A549 (cell line): ENCODE measurements around the gene NAA16. TPM values are rescaled to one million over a fixed set of nuclear protein-coding genes. Genes with fewer than 3 reads are reported as not detected.

Experiments
- ATAC-seq, 2 experiments: fragments of 200-7000 bp in 1 of 2; fragments of >200 bp in 1 of 2; cut with Nextera tagmentation in 1 of 2; cut with Tn5 transposase in 1 of 2; 3 replicates each; pipeline versions ENCODE4 v1.8.0 to v1.9.1; 2018 to 2020; ENCODE audit warnings: mild to moderate bottlenecking in 1 of 2, moderate library complexity in 1 of 2
- CTCF ChIA-PET: fragments of 300-600 bp; sonication (Branson Sonifier 250); formaldehyde crosslinking; extraction: SDS; loops from one replicate; lab custom pipeline; 2021; ENCODE audit warnings: antibody characterized with exemption, inconsistent platforms; lab: Yijun Ruan, JAX
- POLR2A ChIA-PET: fragments of 350-600 bp; formaldehyde crosslinking; extraction: SDS; loops from one replicate; lab custom pipeline; 2021; ENCODE audit warnings: antibody characterized with exemption, inconsistent platforms; lab: Yijun Ruan, JAX
- DNase-seq, 2 experiments: peaks; one replicate each; pipeline versions ENCODE4 v3.0.0 to v3.0.0-alpha.2; 2011 to 2016; ENCODE audit warnings: low read depth in 1 of 2, low spot score in 1 of 2
- FAIRE-seq: peaks from 2 replicates; lab custom pipeline; 2011; peaks lifted over from hg19 to GRCh38; lab: Jason Lieb, UNC
- H3K27ac ChIP-seq, 2 experiments: fragments of >200 bp; sonication (Bioruptor Twin); formaldehyde crosslinking; 3 replicates each; pipeline ENCODE4 v1.5.1; 2016 to 2017
- H3K4me1 ChIP-seq: fragments of >200 bp; sonication (Bioruptor Twin); formaldehyde crosslinking; 3 replicates; pipeline ENCODE4 v1.6.1; 2016
- H3K4me2 ChIP-seq: fragments of >200 bp; sonication (Bioruptor Twin); formaldehyde crosslinking; 3 replicates; pipeline ENCODE4 v1.6.1; 2016
- H3K4me3 ChIP-seq: fragments of >200 bp; sonication (Bioruptor Twin); formaldehyde crosslinking; 3 replicates; pipeline ENCODE4 v1.5.1; 2016
- H3K9me3 ChIP-seq: fragments of >200 bp; sonication (Bioruptor Twin); formaldehyde crosslinking; 3 replicates; pipeline ENCODE4 v1.6.1; 2016
- E2F6 ChIP-seq: IDR thresholded peaks from 2 replicates; pipeline ENCODE4 v1.6.1; 2012; ENCODE audit warnings: low read depth, borderline replicate concordance
- EHF ChIP-seq: fragments of 250-450 bp; sonication (Bioruptor Pico); IDR thresholded peaks from 2 replicates; pipeline ENCODE4 v1.5.0; 2020; ENCODE audit warnings: mild to moderate bottlenecking
- EP300 ChIP-seq, 2 experiments: fragments of >200 bp; sonication (Bioruptor Twin); formaldehyde crosslinking; IDR thresholded peaks; 2 replicates in 1 of 2; 3 replicates in 1 of 2; pipeline ENCODE4 v1.6.1; 2016 to 2017
- FOXS1 ChIP-seq: fragments of 250-450 bp; sonication (Bioruptor Pico); IDR thresholded peaks from 2 replicates; pipeline ENCODE4 v1.5.0; 2020; ENCODE audit warnings: mild to moderate bottlenecking, moderate library complexity
- HOXB5 ChIP-seq: fragments of 250-450 bp; sonication (Bioruptor Pico); IDR thresholded peaks from 2 replicates; pipeline ENCODE4 v1.5.0; 2020; ENCODE audit warnings: mild to moderate bottlenecking, moderate library complexity
- JUNB ChIP-seq: fragments of >200 bp; sonication (Bioruptor Twin); formaldehyde crosslinking; IDR thresholded peaks from 2 replicates; pipeline ENCODE4 v1.6.1; 2016
- KDM1A ChIP-seq: fragments of 200-600 bp; sonication (generic); IDR thresholded peaks from 2 replicates; pipeline ENCODE4 v1.6.1; 2016; ENCODE audit warnings: low read depth, mild to moderate bottlenecking
- KDM5A ChIP-seq: fragments of 200-600 bp; sonication (generic); IDR thresholded peaks from 2 replicates; pipeline ENCODE4 v1.6.1; 2016; ENCODE audit warnings: antibody characterized with exemption, mild to moderate bottlenecking
- MAZ ChIP-seq: fragments of 150-350 bp; IDR thresholded peaks from 2 replicates; pipeline ENCODE4 v1.6.1; 2014; ENCODE audit warnings: antibody characterized with exemption, low read depth, low read length, borderline replicate concordance
- MYC ChIP-seq: IDR thresholded peaks from 2 replicates; pipeline ENCODE4 v1.6.1; 2012; ENCODE audit warnings: mild to moderate bottlenecking, inconsistent platforms, low read length, improper control_type of control experiment, borderline replicate concordance
- POLR2AphosphoS2 ChIP-seq: conservative IDR thresholded peaks from 2 replicates; pipeline ENCODE4 v1.6.1; 2012; ENCODE audit warnings: low read length, improper control_type of control experiment, inconsistent platforms
- RAD21 ChIP-seq, 2 experiments: fragments of >200 bp in 1 of 2; sonication (Bioruptor Twin) in 1 of 2; formaldehyde crosslinking in 1 of 2; IDR thresholded peaks in 1 of 2; conservative IDR thresholded peaks in 1 of 2; 2 replicates in 1 of 2; 3 replicates in 1 of 2; pipeline ENCODE4 v1.6.1; 2012 to 2018; ENCODE audit warnings: inconsistent platforms in 1 of 2
- RARB ChIP-seq: fragments of 250-450 bp; sonication (Bioruptor Pico); IDR thresholded peaks from 2 replicates; pipeline ENCODE4 v1.8.0; 2021; ENCODE audit warnings: mild to moderate bottlenecking, moderate library complexity
- REST ChIP-seq: fragments of 200-600 bp; sonication (generic); IDR thresholded peaks from 2 replicates; pipeline ENCODE4 v1.6.1; 2016; ENCODE audit warnings: antibody characterized with exemption, mild to moderate bottlenecking, moderate library complexity
- RFX5 ChIP-seq: fragments of 450-650 bp; IDR thresholded peaks from 2 replicates; pipeline ENCODE4 v1.7.1; 2014; ENCODE audit warnings: antibody characterized with exemption, mild to moderate bottlenecking, moderate library complexity
- RNF2 ChIP-seq: fragments of 200-600 bp; sonication (generic); IDR thresholded peaks from 2 replicates; pipeline ENCODE4 v1.6.1; 2016; ENCODE audit warnings: low read depth, mild to moderate bottlenecking, antibody characterized with exemption, moderate library complexity, borderline replicate concordance
- SMC3 ChIP-seq: fragments of >200 bp; sonication (Bioruptor Twin); formaldehyde crosslinking; IDR thresholded peaks from 3 replicates; pipeline ENCODE4 v1.6.1; 2018; ENCODE audit warnings: inconsistent platforms
- SREBF2 ChIP-seq: fragments of 450-650 bp; IDR thresholded peaks from 2 replicates; pipeline ENCODE4 v1.6.1; 2014; ENCODE audit warnings: mild to moderate bottlenecking, moderate library complexity
- USF2 ChIP-seq: fragments of 450-650 bp; IDR thresholded peaks from 2 replicates; pipeline ENCODE4 v1.6.1; 2014; ENCODE audit warnings: antibody characterized with exemption
- ZC3H11A ChIP-seq: fragments of 450-650 bp; IDR thresholded peaks from 2 replicates; pipeline ENCODE4 v1.6.1; 2014; ENCODE audit warnings: antibody characterized with exemption, mild to moderate bottlenecking
- ZFP36 ChIP-seq: fragments of 450-650 bp; IDR thresholded peaks from 2 replicates; pipeline ENCODE4 v1.6.1; 2014; ENCODE audit warnings: borderline replicate concordance; ENCODE audit not compliant: partially characterized antibody
- ZNF302 ChIP-seq: fragments of 250-450 bp; sonication (Bioruptor Pico); IDR thresholded peaks from 2 replicates; pipeline ENCODE4 v1.9.0; 2021; ENCODE audit warnings: inconsistent platforms, mild to moderate bottlenecking, moderate library complexity
- ZSCAN20 ChIP-seq: fragments of 250-450 bp; sonication (Bioruptor Pico); IDR thresholded peaks from 2 replicates; pipeline ENCODE4 v1.8.0; 2022; ENCODE audit warnings: mild to moderate bottlenecking, moderate library complexity
- WGBS: methylation state at CpG from one replicate; pipeline ENCODE4 v1.1.6; 2017; ENCODE audit errors: missing lambda C conversion rate; 5-methylcytosine and 5-hydroxymethylcytosine counted together
- polyA plus RNA-seq, 4 experiments: library from polyadenylated mRNA; depleted of rRNA in 3 of 4; stranded (reverse); fragments of >200 nt; fragmentation: RNase III in 1 of 4; extraction: RNeasy Plus Mini Kit Qiagen cat#74134 plus additional on column Dnase treatment in 1 of 4; gene quantifications; 2 replicates in 3 of 4; 3 replicates in 1 of 4; pipeline ENCODE4 v1.2.3, GENCODE V29; 2011 to 2017
- TF ChIP-seq, protein P1 (sequence below): fragments of 250-450 bp; sonication (Bioruptor Pico); IDR thresholded peaks from 2 replicates; pipeline ENCODE4 v1.5.0; 2021; ENCODE audit warnings: mild to moderate bottlenecking, moderate library complexity, borderline replicate concordance

NAA16 gene
- polyA plus RNA-seq, 2 of the 4 experiments (the other 2 are of a cell fraction): 10.5 to 18.8 TPM

- Histone ChIP-seq H3K4me3 (no peak overlapping the region), H3K9me3 (no peaks in the 10 kb centered on the region), H3K27ac (no peak overlapping the region), H3K4me1 (no peaks in the 10 kb centered on the region), H3K4me2 (no peak overlapping the region)
- no peak for ATAC-seq
- ChIA-PET POLR2A (no interaction called here), CTCF (no interaction called here)
- no peak for TF ChIP-seq RNF2
- TF ChIP-seq USF2: no peak
- no peak for TF ChIP-seq MAZ
- TF ChIP-seq ZNF302 (CRISPR knock-in tag): no peak
- no peak for TF ChIP-seq E2F6
- TF ChIP-seq POLR2AphosphoS2: no peak
- no peak for TF ChIP-seq RFX5
- TF ChIP-seq, protein P1, sequence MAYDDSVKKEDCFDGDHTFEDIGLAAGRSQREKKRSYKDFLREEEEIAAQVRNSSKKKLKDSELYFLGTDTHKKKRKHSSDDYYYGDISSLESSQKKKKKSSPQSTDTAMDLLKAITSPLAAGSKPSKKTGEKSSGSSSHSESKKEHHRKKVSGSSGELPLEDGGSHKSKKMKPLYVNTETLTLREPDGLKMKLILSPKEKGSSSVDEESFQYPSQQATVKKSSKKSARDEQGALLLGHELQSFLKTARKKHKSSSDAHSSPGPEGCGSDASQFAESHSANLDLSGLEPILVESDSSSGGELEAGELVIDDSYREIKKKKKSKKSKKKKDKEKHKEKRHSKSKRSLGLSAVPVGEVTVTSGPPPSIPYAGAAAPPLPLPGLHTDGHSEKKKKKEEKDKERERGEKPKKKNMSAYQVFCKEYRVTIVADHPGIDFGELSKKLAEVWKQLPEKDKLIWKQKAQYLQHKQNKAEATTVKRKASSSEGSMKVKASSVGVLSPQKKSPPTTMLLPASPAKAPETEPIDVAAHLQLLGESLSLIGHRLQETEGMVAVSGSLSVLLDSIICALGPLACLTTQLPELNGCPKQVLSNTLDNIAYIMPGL (CRISPR knock-in tag): no peak
- no peak for TF ChIP-seq SMC3
- no peak for FAIRE-seq
- DNase-seq: no peak
Observed at GRCh38 chr13:41408121-41408520, 97.1 kb downstream of the NAA16 start.

DNA sequence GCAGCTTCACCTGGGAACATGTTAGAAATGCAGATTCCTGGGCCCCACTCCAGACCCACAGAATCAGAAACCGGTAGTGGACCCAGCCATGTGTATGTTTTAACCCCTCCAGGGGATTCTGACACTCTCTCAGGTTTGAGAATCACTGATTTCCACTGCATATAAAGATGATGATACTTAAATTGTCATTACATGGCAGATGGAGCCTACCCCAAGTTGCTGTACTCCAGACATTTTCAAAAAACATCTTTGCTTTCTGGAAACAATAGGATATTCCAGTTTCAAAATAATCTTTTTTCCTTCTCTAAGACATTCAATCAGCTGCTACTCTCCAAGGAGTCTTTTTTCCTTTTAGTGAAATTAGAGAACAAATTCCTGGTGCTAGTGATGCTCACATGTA, 97.7 kb downstream of the NAA16 start:
- DNase-seq (no peak), ATAC-seq (no peak), FAIRE-seq (no peak)
- ChIA-PET POLR2A (no interaction called here), CTCF (interaction anchor here (0.8 kb wide), 1 partner anchor 244 kb away, joined by 4 read pairs; no protein-coding TSS in a partner anchor)
- no peak for TF ChIP-seq FOXS1 (CRISPR knock-in tag)
- no peak for TF ChIP-seq HOXB5
- no peak for TF ChIP-seq MYC
- no peak for TF ChIP-seq ZC3H11A
- TF ChIP-seq ZSCAN20 (CRISPR knock-in tag): no peak
- no peak for TF ChIP-seq KDM5A
- Histone ChIP-seq H3K27ac (no peak overlapping the region), H3K9me3 (no peaks in the 10 kb centered on the region), H3K4me2 (no peak overlapping the region), H3K4me1 (no peaks in the 10 kb centered on the region), H3K4me3 (no peak overlapping the region)
- 20% methylated on average over 1 of the region's 1 CpG for WGBS

DNA sequence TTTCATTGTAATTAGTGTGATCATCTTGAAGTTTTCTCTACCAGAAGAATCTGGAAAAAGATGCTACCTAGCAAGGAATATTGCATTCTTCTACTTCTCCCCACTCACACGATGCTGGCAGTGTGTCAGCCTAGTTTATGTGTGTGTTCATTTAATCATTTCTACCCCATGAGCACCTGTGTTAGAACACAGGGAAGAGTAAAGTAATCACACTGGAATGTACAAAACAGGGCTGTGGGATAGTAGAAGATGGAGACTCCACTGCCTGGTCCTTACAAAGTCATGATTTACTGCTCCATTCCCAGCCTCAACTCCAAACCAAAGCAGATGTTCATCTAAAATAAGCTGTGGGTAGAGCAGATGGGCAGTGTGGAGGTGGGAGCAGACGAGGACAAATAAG, 98.5 kb downstream of the NAA16 start:
- CTCF ChIA-PET: interaction anchor here (0.8 kb wide), 1 partner anchor 243 kb away, joined by 4 read pairs; no protein-coding TSS in a partner anchor
- TF ChIP-seq MYC: no peak
- no peak for TF ChIP-seq EHF (CRISPR knock-in tag)
- no peak for TF ChIP-seq REST
- no peak for TF ChIP-seq RAD21 (conservative IDR thresholded peaks at IDR 0.05 in 1 of 2, IDR thresholded peaks at IDR 0.05 in 1 of 2)
- TF ChIP-seq ZSCAN20 (CRISPR knock-in tag): no peak
- TF ChIP-seq RARB (CRISPR knock-in tag): no peak
- no peak for TF ChIP-seq EP300 (IDR thresholded peaks at IDR 0.05)
- no peak for TF ChIP-seq JUNB
- TF ChIP-seq ZFP36: no peak
- TF ChIP-seq SREBF2: no peak
- no peak for TF ChIP-seq POLR2AphosphoS2
- no peak for TF ChIP-seq KDM5A
- TF ChIP-seq KDM1A: no peak
- no peak overlapping the region for H3K27ac ChIP-seq
- WGBS: 23% methylated on average over 2 of the region's 2 CpGs
- H3K9me3 ChIP-seq: no peaks in the 10 kb centered on the region
- H3K4me2 ChIP-seq: no peak overlapping the region
- DNase-seq (no peak), FAIRE-seq (no peak), ATAC-seq (no peak)
- no peak overlapping the region for H3K4me3 ChIP-seq
- H3K4me1 ChIP-seq: no peaks in the 10 kb centered on the region
- POLR2A ChIA-PET: no interaction called here
